Astrocyte of the spinal cord (primary cell): ENCODE results near the gene EIF4E3.

Experiments used
- DNase-seq: peaks from one replicate; pipeline ENCODE4 v3.0.0; 2011; ENCODE audit warnings: low read depth, low spot score
- H3K4me3 ChIP-seq: 2 replicates; pipeline ENCODE4 v1.5.1; 2011; ENCODE audit warnings: low read depth, mild to moderate bottlenecking, low read length, moderate library complexity
- CTCF ChIP-seq: IDR thresholded peaks from 2 replicates; pipeline ENCODE4 v1.5.1; 2012; ENCODE audit warnings: low read depth, mild to moderate bottlenecking, low read length, inconsistent platforms
- in situ Hi-C: cut with HindIII; loops from 2 replicates; pipeline ENCODE4 v1.10.0; 2017; ENCODE audit warnings: low sequenced_read_pairs

EIF4E3 gene

GRCh38 chr3:71688121-71688520 lies 37.1 kb downstream of the EIF4E3 start:
- DNase-seq = no peak
- TF ChIP-seq CTCF = no peak
- no peak overlapping the region for H3K4me3 ChIP-seq
- in situ Hi-C loops = no loop called here

DNA sequence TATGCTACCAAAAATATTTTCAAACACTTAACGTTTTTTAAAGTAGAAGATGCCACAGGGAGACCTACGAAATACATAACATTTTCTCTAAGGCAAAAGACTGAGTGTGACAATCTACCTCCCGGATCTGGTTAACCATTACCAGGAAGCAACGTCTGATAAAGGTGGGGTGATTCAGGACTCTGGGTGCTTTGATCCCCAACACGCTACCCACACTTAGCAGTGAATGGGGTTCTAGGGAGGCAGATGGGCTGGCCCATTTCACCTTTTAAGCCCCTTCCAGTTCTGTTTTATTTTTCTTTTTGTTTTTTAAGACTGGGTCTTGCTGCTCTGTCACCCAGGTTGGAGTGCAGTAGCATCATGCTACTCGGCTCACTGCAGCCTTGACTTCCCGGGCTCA lies 39.5 kb downstream of the EIF4E3 start:
- in situ Hi-C loops = no loop called here
- TF ChIP-seq CTCF = no peak
- no peak for DNase-seq
- no peak overlapping the region for H3K4me3 ChIP-seq

DNA sequence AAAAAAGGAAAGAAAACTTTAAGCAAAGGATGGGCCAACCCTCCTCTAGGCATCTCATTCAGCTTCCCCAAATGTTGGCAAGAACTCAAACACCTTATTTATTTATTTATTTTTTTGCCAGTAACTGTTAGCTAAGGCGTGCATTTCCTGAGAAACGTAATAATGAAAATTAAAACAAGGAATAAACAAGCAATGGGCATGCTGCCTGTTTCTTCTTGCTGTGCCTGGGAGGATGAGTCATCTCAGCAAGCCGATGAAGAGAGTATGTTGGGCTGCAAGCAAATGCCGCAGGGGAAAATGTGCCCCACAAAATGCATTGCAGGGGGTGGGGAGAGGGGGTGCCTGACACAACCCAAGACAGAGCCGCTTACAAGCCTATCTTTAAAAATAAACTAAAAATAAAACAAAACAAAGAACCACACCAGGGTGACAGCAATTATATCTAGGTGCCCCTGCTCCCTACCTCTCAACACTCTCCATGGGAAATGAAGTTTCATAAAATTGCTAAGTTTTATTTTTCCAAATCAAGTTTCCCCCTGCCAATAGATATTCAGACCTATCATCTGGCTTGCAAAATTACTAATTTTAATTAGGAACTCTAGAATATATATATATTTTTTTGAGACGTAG lies 40.3 kb downstream of the EIF4E3 start:
- no peak for TF ChIP-seq CTCF
- in situ Hi-C loops = no loop called here
- peak; percentile 78 for DNase-seq
- no peak overlapping the region for H3K4me3 ChIP-seq

- no peak overlapping the region for H3K4me3 ChIP-seq
- in situ Hi-C loops = no loop called here
- no peak for DNase-seq
- no peak for TF ChIP-seq CTCF
Measured at GRCh38 chr3:71684046-71684756, 41.0 kb downstream of the EIF4E3 start.

DNA sequence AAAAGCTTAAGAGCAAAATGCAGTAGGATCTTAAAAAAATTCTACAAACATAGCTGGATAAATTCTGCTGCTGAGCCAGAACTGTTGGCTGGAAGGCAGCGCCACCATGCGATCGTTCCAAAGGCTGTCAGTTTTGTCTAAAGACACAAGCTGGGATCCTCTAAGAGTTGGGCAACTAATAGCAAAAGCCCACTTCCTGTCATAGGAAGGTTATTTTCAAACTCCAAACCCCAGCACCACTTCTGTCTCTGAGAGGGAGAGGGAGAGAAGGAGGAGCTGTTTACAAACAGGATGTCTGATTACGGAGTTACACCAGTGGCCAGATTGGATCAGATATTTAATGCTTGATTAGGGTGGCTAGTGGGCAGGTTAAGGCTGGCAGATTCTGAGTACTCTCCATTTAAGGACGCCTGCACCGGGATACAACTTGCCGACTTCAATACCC lies 44.0 kb downstream of the EIF4E3 start:
- TF ChIP-seq CTCF = peak; percentile 93
- H3K4me3 ChIP-seq = no peak overlapping the region
- in situ Hi-C loops = no loop called here
- DNase-seq = peak; percentile 74

GRCh38 chr3:71680603-71681002 lies 44.6 kb downstream of the EIF4E3 start:
- in situ Hi-C loops = no loop called here
- peak; percentile 54 for DNase-seq
- no peak overlapping the region for H3K4me3 ChIP-seq
- no peak for TF ChIP-seq CTCF
